DND-41 (cell line): ENCODE measurements around the gene FRMPD1.
"Not testable (repeated sequence)": the region's sequence is repeated elsewhere in the genome, so short reads cannot be mapped to it uniquely, and the experiment has no call there.

Experiments
- ATAC-seq: fragments of 200-7000 bp; cut with Tn5 transposase; 3 replicates; pipeline ENCODE4 v1.9.1; 2021; ENCODE audit warnings: low read depth; ENCODE audit not compliant: insufficient read depth
- DNase-seq: peaks from one replicate; pipeline ENCODE4 v3.0.0-alpha.2; 2020
- H2AFZ ChIP-seq: 2 replicates; pipeline ENCODE4 v1.6.0; 2012; ENCODE audit warnings: low read depth, low read length
- H3K27ac ChIP-seq: 2 replicates; pipeline ENCODE4 v1.5.1; 2012; ENCODE audit warnings: low read length, inconsistent platforms
- H3K27me3 ChIP-seq: fragments of 200-600 bp; sonication (generic); 2 replicates; pipeline ENCODE4 v1.6.0; 2012; ENCODE audit warnings: low read length, mild to moderate bottlenecking, inconsistent platforms; ENCODE audit not compliant: insufficient read depth, poor library complexity
- H3K36me3 ChIP-seq: 2 replicates; pipeline ENCODE4 v1.5.1; 2012; ENCODE audit warnings: low read length, inconsistent platforms; ENCODE audit not compliant: insufficient read depth
- H3K4me1 ChIP-seq: 2 replicates; pipeline ENCODE4 v1.5.1; 2012; ENCODE audit warnings: mild to moderate bottlenecking, low read length; ENCODE audit not compliant: insufficient read depth
- H3K4me2 ChIP-seq: 2 replicates; pipeline ENCODE4 v1.6.0; 2012; ENCODE audit warnings: mild to moderate bottlenecking, moderate library complexity, low read length, inconsistent platforms; ENCODE audit not compliant: insufficient read depth
- H3K4me3 ChIP-seq, 2 experiments: fragments of 200-600 bp in 1 of 2; shearing (Covaris generic) in 1 of 2; 2 replicates each; pipeline ENCODE4 v1.5.1; 2012 to 2016; ENCODE audit warnings: inconsistent platforms in 2 of 2, low read length in 2 of 2, mild to moderate bottlenecking in 2 of 2, low read depth in 1 of 2, moderate library complexity in 1 of 2
- H3K79me2 ChIP-seq: 2 replicates; pipeline ENCODE4 v1.6.0; 2012; ENCODE audit warnings: low read length, inconsistent platforms; ENCODE audit not compliant: insufficient read depth
- H3K9ac ChIP-seq: 2 replicates; pipeline ENCODE4 v1.6.0; 2012; ENCODE audit warnings: low read depth, mild to moderate bottlenecking, inconsistent platforms, low read length, moderate library complexity
- H3K9me3 ChIP-seq: 2 replicates; pipeline ENCODE4 v1.5.1; 2012; ENCODE audit warnings: low read length, moderate library complexity, mild to moderate bottlenecking, inconsistent platforms; ENCODE audit not compliant: insufficient read depth, severe bottlenecking
- H4K20me1 ChIP-seq: 2 replicates; pipeline ENCODE4 v1.6.0; 2012; ENCODE audit warnings: low read length; ENCODE audit not compliant: insufficient read depth
- EZH2 ChIP-seq: IDR thresholded peaks from 3 replicates; pipeline ENCODE4 v1.6.1; 2012; ENCODE audit warnings: borderline replicate concordance, low read depth, mild to moderate bottlenecking, moderate library complexity, low read length, inconsistent platforms; ENCODE audit not compliant: severe bottlenecking
- TF ChIP-seq, protein P1 (sequence below): IDR thresholded peaks from 2 replicates; pipeline ENCODE4 v1.5.1; 2012; ENCODE audit warnings: borderline replicate concordance, low read length, moderate library complexity, mild to moderate bottlenecking; ENCODE audit not compliant: poor library complexity, severe bottlenecking; ENCODE audit errors: extremely low read depth

Gene FRMPD1

DNA sequence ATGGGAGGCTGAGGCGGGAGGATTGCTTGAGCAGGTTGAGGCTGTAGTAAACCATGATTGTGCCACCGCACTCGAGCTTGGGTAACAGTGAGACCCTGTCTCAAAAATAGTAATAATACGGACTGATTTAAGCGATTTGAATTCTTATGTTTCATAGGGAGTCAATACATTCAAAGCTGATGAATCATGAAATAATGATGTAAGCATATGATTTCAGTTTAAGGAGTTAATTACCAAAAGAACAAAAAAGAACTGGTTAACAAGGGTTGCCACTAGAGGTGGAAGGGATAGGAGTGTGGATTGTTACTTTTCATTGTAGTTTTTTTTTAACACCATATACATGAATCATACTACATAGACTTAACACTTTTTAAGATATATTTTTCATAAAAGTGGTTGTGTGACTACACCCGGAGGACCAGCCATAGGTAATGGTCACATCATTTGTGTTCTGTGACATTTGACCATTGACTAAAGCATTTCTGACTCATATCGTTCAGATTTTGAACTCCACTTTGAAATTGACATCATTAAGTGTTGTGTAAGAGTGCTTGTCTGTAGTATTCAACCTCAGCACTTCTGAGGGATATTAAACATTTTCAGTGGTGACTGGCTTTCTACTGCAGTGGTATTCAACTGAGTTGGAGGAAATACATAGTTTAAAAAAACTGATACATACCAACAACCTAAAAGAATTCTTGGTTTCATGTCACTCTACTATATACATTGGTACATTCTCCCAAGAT, 109.8 kb downstream of the FRMPD1 start:
- H2AFZ ChIP-seq, result no peak overlapping the region
- H3K36me3 ChIP-seq, result peaks cover 12% of the 10 kb centered on the region; the same call in 1 of the 2 replicates
- no peaks in the 10 kb centered on the region for H4K20me1 ChIP-seq
- no peaks in the 10 kb centered on the region for H3K27me3 ChIP-seq
- H3K4me3 ChIP-seq, result no peak overlapping the region
- no peak overlapping the region for H3K27ac ChIP-seq
- no peak for TF ChIP-seq EZH2
- TF ChIP-seq, protein P1, sequence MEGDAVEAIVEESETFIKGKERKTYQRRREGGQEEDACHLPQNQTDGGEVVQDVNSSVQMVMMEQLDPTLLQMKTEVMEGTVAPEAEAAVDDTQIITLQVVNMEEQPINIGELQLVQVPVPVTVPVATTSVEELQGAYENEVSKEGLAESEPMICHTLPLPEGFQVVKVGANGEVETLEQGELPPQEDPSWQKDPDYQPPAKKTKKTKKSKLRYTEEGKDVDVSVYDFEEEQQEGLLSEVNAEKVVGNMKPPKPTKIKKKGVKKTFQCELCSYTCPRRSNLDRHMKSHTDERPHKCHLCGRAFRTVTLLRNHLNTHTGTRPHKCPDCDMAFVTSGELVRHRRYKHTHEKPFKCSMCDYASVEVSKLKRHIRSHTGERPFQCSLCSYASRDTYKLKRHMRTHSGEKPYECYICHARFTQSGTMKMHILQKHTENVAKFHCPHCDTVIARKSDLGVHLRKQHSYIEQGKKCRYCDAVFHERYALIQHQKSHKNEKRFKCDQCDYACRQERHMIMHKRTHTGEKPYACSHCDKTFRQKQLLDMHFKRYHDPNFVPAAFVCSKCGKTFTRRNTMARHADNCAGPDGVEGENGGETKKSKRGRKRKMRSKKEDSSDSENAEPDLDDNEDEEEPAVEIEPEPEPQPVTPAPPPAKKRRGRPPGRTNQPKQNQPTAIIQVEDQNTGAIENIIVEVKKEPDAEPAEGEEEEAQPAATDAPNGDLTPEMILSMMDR, result no peak
- no peak overlapping the region for H3K9ac ChIP-seq
- H3K4me1 ChIP-seq, result no peaks in the 10 kb centered on the region; the same call in 1 of the 2 replicates
- H3K4me2 ChIP-seq, result no peak overlapping the region
- ATAC-seq (no peak), DNase-seq (no peak)
- H3K79me2 ChIP-seq, result peaks cover 5% of the 10 kb centered on the region; the same call in 1 of the 2 replicates
- no peaks in the 10 kb centered on the region for H3K9me3 ChIP-seq

DNA sequence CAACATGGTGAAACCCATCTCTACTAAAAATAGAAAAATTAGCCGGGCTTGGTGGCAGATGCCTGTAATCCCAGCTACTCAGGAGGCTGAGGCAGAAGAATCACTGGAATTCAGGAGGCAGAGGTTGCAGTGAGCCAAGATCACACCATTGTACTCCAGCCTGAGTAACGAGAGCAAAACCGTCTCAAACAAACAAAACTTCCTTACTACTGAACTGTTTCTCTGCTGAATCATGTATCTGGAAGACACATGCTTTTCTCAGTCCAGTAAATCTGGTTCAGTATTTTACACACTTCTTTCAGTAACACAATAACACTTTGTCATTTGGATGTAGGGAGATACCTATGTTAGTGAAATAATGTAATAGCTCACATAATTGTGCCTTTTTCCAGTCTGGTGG, 110.8 kb downstream of the FRMPD1 start:
- no peak for ATAC-seq
- Histone ChIP-seq H3K4me3 (no peak overlapping the region), H3K27ac (no peak overlapping the region)

DNA sequence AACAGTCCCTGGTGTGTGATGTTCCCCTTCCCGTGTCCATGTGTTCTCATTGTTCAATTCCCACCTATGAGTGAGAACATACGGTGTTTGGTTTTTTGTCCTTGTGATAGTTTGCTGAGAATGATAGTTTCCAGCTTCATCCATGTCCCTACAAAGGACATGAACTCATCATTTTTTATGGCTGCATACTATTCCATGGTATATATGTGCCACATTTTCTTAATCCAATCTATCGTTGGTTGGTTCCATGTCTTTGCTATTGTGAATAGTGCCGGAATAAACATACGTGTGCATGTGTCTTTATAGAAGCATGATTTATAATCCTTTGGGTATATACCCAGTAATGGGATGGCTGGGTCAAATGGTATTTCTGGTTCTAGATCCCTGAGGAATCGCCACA, 114.5 kb downstream of the FRMPD1 start:
- H3K4me2 ChIP-seq, H4K20me1 ChIP-seq, H3K27ac ChIP-seq, H3K79me2 ChIP-seq, H3K27me3 ChIP-seq, H3K9me3 ChIP-seq, H2AFZ ChIP-seq, H3K4me1 ChIP-seq, DNase-seq, ATAC-seq, H3K9ac ChIP-seq, H3K4me3 ChIP-seq: not testable (repeated sequence)
- H3K36me3 ChIP-seq, result peaks cover 23% of the 10 kb centered on the region

More for the DNA sequence above, 110.8 kb downstream of the FRMPD1 start:
- Histone ChIP-seq H3K79me2 (0 out of 2 replicates have a peak, but pooled peaks cover 3% of the 10 kb centered on the region), H4K20me1 (no peaks in the 10 kb centered on the region), H3K9me3 (no peaks in the 10 kb centered on the region), H3K4me1 (no peaks in the 10 kb centered on the region), H3K36me3 (peaks cover 12% of the 10 kb centered on the region; the same call in 1 of the 2 replicates), H2AFZ (no peak overlapping the region), H3K27me3 (no peaks in the 10 kb centered on the region), H3K9ac (no peak overlapping the region), H3K4me2 (no peak overlapping the region)
- no peak for TF ChIP-seq EZH2
- TF ChIP-seq, protein P1, result no peak
- DNase-seq, result no peak

DNA sequence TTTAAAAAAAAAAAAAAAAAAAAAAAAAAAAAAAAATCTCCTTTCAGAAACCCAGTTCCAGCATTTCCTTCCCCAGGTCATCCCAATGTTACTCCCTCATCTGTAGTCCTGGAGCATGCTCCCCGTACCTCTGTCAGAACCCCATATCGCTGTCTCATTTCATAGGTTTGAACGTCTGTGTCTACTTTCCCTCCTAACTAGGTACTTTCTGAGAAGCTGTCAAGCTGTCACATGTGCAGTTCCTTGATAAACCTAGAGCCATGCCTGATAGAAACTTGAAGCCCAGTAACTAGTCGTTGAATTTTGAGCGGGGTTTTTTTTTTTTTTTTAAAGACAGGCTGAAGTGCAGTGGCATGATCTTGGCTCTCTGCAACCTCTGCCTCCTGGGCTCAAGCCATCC, 118.6 kb downstream of the FRMPD1 start:
- Histone ChIP-seq H3K4me1 (no peaks in the 10 kb centered on the region), H3K27ac (no peak overlapping the region), H3K4me3 (no peak overlapping the region), H3K9ac (no peak overlapping the region), H4K20me1 (no peaks in the 10 kb centered on the region), H3K4me2 (no peak overlapping the region), H3K9me3 (no peaks in the 10 kb centered on the region), H3K27me3 (no peaks in the 10 kb centered on the region), H3K79me2 (no peaks in the 10 kb centered on the region), H3K36me3 (peaks cover 42% of the 10 kb centered on the region), H2AFZ (no peak overlapping the region)
- ATAC-seq, result no peak
- TF ChIP-seq EZH2, result no peak
- TF ChIP-seq, protein P1, result no peak
- no peak for DNase-seq
